Natural killer cell (primary cell): ENCODE data around the gene STUM. TPM values are rescaled to one million over a fixed set of nuclear protein-coding genes. Genes with fewer than 3 reads are reported as not detected.

Source experiments
- ATAC-seq, 3 donors: fragments of 150-1000 bp in 2 of 3; fragments of 200-7000 bp in 1 of 3; cut with Tn5 transposase; 1 replicate in 1 of 3; 2 replicates in 2 of 3; pipeline ENCODE4 v1.10.0; 2021; ENCODE audit warnings: mild to moderate bottlenecking in 2 of 3, moderate library complexity in 2 of 3
- DNase-seq, 2 donors: peaks; one replicate each; pipeline versions ENCODE4 v3.0.0 to v3.0.0-alpha.2; 2013 to 2021; ENCODE audit warnings: mixed read lengths in 1 of 2
- H3K27ac ChIP-seq: one replicate; pipeline ENCODE4 v1.5.1; 2013; ENCODE audit warnings: mild to moderate bottlenecking, low read length
- H3K27me3 ChIP-seq: one replicate; pipeline ENCODE4 v1.6.1; 2013; ENCODE audit warnings: low read length; ENCODE audit not compliant: control insufficient read depth, insufficient read depth
- H3K36me3 ChIP-seq: one replicate; pipeline ENCODE4 v1.6.1; 2013; ENCODE audit warnings: low read length; ENCODE audit not compliant: control insufficient read depth, insufficient read depth
- H3K4me1 ChIP-seq: one replicate; pipeline ENCODE4 v1.6.1; 2013; ENCODE audit warnings: low read length; ENCODE audit not compliant: control insufficient read depth, insufficient read depth
- H3K4me3 ChIP-seq: one replicate; pipeline ENCODE4 v1.5.1; 2013; ENCODE audit warnings: low read length
- H3K9me3 ChIP-seq: one replicate; pipeline ENCODE4 v1.6.1; 2013; ENCODE audit warnings: low read length; ENCODE audit not compliant: control insufficient read depth, insufficient read depth
- H3K27ac Mint-ChIP-seq, 2 donors: one replicate each; pipeline ENCODE4 v1.8.0; 2022; ENCODE audit warnings: mild to moderate bottlenecking in 2 of 2, mixed read lengths in 2 of 2, moderate library complexity in 1 of 2
- H3K27me3 Mint-ChIP-seq, 2 donors: one replicate each; pipeline ENCODE4 v1.8.0; 2022; ENCODE audit warnings: low read depth in 2 of 2, mixed read lengths in 2 of 2
- H3K36me3 Mint-ChIP-seq: one replicate; pipeline ENCODE4 v1.8.0; 2022; ENCODE audit warnings: mixed read lengths
- H3K4me1 Mint-ChIP-seq, 2 donors: one replicate each; pipeline ENCODE4 v1.8.0; 2022; ENCODE audit warnings: mixed read lengths in 2 of 2
- H3K4me3 Mint-ChIP-seq: one replicate; pipeline ENCODE4 v1.8.0; 2022; ENCODE audit warnings: mild to moderate bottlenecking, moderate library complexity, mixed read lengths
- H3K9me3 Mint-ChIP-seq, 2 donors: one replicate each; pipeline ENCODE4 v1.8.0; 2022; ENCODE audit warnings: mixed read lengths in 2 of 2
- WGBS: methylation state at CpG from one replicate; pipeline ENCODE4 v1.1.7; 2013; ENCODE audit warnings: missing lambda C conversion rate; ENCODE audit not compliant: insufficient coverage; 5-methylcytosine and 5-hydroxymethylcytosine counted together
- intact Hi-C: fragments of 100-400 bp; cut with micrococcal nuclease; formaldehyde crosslinking; loops from one replicate; pipeline ENCODE4 v1.14.2; 2022
- total RNA-seq, 4 donors: library from RNA; stranded (reverse); fragments of 120-200 nt in 1 of 4; gene quantifications; one replicate each; pipeline versions ENCODE4 v1.2.3 to v1.2.4, GENCODE V29; 2013 to 2022
- TF ChIP-seq, protein P1 (sequence below): fragments of 200-600 bp; IDR thresholded peaks from one replicate; pipeline ENCODE4 v1.8.0; 2022; ENCODE audit warnings: antibody characterized with exemption

The STUM gene
- total RNA-seq, 3 donors from 2014 or later (not counting 1 experiment from before 2014, with no cell fraction given): not detected

DNA sequence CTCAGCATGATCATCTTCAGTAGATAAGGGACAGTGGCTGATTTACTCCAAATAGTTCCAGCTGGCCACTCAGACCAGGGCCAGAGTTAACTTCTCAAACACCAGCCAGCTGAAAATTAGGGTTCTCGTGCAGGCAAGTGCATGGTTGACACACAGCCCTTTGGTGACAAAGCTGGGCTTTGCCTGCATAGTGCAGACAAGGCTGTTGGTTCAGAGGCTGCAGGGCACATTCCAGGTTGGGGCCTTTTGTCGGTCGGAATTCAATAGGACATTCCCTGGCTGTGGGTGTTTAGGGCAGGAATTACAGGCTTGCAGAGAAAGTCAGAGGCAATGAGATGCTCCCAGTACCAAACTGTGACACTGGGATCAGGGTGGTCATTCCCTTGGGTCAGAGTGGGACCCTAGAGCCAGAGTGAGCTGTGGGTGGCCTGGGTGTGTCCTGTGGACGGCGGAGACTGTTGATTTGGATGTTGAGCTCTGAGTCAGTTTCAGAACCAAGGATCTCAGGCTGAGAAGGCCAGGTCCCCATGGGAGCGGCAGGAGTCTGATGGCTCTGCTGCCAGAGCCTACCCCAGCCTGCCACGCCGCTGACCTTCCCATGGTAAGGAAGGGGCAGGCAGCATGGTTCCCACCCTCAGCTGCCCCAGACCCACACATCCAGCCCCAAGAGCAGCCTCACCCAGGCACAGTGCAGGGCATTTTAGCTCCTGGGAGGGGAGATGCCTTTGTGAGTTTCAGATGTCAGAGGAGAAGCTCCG lies 56.2 kb downstream of the STUM start:
- DNase-seq: no peak
- ATAC-seq: no peak
- H3K27ac ChIP-seq: no peak overlapping the region
- TF ChIP-seq, protein P1, sequence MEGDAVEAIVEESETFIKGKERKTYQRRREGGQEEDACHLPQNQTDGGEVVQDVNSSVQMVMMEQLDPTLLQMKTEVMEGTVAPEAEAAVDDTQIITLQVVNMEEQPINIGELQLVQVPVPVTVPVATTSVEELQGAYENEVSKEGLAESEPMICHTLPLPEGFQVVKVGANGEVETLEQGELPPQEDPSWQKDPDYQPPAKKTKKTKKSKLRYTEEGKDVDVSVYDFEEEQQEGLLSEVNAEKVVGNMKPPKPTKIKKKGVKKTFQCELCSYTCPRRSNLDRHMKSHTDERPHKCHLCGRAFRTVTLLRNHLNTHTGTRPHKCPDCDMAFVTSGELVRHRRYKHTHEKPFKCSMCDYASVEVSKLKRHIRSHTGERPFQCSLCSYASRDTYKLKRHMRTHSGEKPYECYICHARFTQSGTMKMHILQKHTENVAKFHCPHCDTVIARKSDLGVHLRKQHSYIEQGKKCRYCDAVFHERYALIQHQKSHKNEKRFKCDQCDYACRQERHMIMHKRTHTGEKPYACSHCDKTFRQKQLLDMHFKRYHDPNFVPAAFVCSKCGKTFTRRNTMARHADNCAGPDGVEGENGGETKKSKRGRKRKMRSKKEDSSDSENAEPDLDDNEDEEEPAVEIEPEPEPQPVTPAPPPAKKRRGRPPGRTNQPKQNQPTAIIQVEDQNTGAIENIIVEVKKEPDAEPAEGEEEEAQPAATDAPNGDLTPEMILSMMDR: no peak
- 89% methylated on average over 9 of the region's 9 CpGs for WGBS
- Mint-ChIP-seq H3K4me1 (no peaks in the 10 kb centered on the region), H3K4me3 (no peak overlapping the region), H3K27me3 (peaks cover 0 to 10% of the 10 kb centered on the region in 2 donors), H3K36me3 (no peaks in the 10 kb centered on the region), H3K27ac (no peak overlapping the region), H3K9me3 (no peaks in the 10 kb centered on the region)
- H3K4me1 ChIP-seq: peaks cover 2% of the 10 kb centered on the region
- no peaks in the 10 kb centered on the region for H3K36me3 ChIP-seq
- intact Hi-C loops: no loop called here
- no peak overlapping the region for H3K4me3 ChIP-seq
- no peaks in the 10 kb centered on the region for H3K9me3 ChIP-seq
- H3K27me3 ChIP-seq: no peaks in the 10 kb centered on the region

DNA sequence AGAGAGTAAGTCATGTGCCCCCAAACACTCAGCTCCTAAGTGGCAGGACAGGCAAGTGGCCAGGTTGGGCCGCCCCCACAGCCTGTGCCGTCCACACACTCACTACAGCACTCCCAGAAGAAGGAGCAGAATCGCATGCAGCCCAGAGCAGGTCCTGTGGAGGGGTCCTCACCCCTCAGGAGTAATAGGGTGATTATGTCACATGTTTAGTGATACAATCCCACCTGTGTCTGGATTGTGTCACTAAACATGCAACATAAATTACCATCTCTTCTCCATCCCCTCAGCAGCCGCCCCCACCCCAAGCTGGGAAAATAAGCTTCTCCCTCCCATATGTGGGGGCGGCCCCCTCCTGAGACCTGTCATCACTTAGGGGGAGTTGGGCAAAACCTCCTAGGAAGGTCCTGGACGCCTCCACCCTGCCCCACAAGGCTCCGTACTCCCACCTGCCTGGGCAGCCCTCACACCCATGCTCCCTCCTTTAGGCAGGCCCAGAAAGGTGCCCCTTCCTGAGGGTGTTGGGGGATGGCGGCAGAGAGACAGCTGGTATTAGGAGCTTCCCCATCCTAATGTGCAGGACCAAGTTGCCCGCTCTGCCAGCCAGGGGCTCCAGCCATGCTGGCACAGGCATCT lies 56.9 kb downstream of the STUM start:
- no peak overlapping the region for H3K27ac ChIP-seq

DNA sequence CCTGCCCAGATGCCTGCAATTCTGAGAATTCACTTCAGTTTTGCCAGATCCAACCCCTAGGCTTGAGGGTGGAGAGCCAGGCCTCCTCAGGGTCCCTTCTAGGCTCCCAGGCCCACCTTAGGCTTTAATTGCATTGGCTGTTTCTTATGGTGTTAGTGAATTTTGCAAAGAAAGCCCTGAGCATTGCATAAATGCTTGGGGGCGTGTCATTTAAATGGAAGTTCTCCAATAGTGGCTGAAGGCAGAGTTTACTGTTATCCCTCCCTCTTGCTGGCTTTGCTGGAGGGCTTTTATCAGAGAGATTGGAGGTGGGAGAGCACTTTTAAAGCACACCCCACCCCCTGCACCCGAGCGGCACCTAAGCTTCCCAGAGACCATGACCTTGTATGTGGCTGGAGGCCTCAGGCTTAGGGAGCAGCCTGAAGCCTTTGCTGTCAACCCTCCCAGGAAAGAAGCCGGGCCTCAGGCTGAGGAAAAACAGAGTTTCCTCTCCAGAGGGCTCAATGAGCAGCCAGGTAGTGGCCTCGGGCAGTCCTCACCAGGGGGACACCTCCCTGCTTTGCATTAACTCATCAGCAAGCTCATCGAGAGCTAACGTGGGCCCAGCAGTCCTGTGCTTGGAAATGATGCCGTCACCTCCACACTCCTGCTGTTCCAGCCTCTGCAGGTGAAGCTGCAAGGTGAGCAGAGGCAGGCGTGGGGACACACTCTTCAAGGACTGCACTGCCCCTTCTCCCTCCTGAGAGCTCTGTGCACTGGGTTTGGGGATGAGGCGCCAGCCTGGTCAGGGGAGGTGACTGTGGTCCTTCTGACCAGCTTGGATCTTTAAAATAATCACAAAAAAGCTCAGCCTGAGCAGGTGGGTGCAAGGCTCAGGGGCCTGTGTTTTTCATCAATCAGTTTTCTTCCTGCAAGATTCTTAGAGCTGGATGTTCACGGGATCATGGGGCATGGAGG lies 58.0 kb downstream of the STUM start:
- Mint-ChIP-seq H3K27ac (no peak overlapping the region), H3K36me3 (no peaks in the 10 kb centered on the region), H3K4me1 (no peaks in the 10 kb centered on the region), H3K27me3 (peaks cover 0 to 6% of the 10 kb centered on the region in 2 donors), H3K9me3 (no peaks in the 10 kb centered on the region), H3K4me3 (no peak overlapping the region)
- Histone ChIP-seq H3K9me3 (no peaks in the 10 kb centered on the region), H3K27me3 (no peaks in the 10 kb centered on the region), H3K4me3 (no peak overlapping the region), H3K4me1 (peaks cover 2% of the 10 kb centered on the region), H3K27ac (no peak overlapping the region), H3K36me3 (no peaks in the 10 kb centered on the region)
- DNase-seq: no peak
- intact Hi-C loops: no loop called here
- TF ChIP-seq, protein P1: no peak
- WGBS: 90% methylated on average over 11 of the region's 11 CpGs
- ATAC-seq: no peak

More for the DNA sequence above, 56.9 kb downstream of the STUM start:
- 95% methylated on average over 4 of the region's 9 CpGs for WGBS
- no peaks in the 10 kb centered on the region for H3K9me3 ChIP-seq
- Mint-ChIP-seq H3K9me3 (no peaks in the 10 kb centered on the region), H3K4me1 (no peaks in the 10 kb centered on the region), H3K36me3 (no peaks in the 10 kb centered on the region), H3K27me3 (peaks cover 0 to 10% of the 10 kb centered on the region in 2 donors), H3K4me3 (no peak overlapping the region), H3K27ac (no peak overlapping the region)
- peaks cover 2% of the 10 kb centered on the region for H3K4me1 ChIP-seq
- H3K36me3 ChIP-seq: no peaks in the 10 kb centered on the region
- H3K27me3 ChIP-seq: no peaks in the 10 kb centered on the region
- H3K4me3 ChIP-seq: no peak overlapping the region
- DNase-seq (no peak), ATAC-seq (no peak)
- TF ChIP-seq, protein P1: no peak
- intact Hi-C loops: no loop called here
